ENCODE results near the gene PROSER3. TPM values are rescaled to one million over a fixed set of nuclear protein-coding genes. Genes with fewer than 3 reads are reported as not detected.

The PROSER3 gene
- total RNA-seq, 1 donor from 2014 or later = 6.1 TPM

DNA sequence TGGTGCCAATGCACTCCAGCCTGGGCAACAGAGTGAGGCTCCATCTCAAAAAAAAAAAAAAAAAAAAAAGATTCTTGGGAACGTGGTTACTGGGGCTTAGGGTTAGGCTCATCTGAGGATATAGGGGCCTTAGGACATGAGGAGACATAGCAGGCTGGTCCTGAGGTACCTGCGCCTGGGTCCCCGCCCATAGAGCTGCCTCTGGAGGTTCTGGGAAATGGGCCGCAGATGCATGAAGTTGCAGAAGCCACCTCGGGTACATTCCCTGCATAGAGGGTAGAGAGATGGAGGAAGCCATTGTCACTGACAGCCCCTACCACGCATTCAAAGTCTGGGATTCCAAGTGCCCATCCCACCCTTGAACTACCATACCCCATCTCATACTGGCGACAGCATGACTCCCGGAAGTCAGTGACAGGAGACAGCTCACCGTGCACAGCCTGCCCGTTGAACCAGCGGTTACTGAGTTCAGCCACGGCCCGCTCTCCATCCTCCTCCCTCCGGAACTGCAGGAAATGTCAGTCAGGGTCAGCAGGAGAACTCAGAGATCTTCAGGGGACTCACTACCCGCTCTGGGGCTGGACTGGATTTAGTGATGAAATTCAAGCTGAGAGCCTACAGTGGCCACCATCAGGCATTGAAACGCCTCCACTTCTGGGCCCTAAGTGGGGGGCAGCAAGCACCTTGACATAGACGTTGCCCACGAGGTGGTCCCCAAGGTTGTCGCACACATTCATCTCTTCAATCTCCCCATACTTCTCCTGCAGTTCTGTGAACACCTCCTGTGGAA lies 14.1 kb upstream of the PROSER3 start:
- Histone ChIP-seq H3K36me3 (ENCODE audit: control insufficient read depth, insufficient read depth, low read length) (no peaks in the 10 kb centered on the region), H3K27me3 (ENCODE audit: control insufficient read depth, insufficient read depth, low read length) (no peaks in the 10 kb centered on the region), H3K4me3 (ENCODE audit: low read depth, low read length) (no peak overlapping the region)
- DNase-seq (ENCODE audit: low read depth) = no peak
- TF ChIP-seq, protein P1, sequence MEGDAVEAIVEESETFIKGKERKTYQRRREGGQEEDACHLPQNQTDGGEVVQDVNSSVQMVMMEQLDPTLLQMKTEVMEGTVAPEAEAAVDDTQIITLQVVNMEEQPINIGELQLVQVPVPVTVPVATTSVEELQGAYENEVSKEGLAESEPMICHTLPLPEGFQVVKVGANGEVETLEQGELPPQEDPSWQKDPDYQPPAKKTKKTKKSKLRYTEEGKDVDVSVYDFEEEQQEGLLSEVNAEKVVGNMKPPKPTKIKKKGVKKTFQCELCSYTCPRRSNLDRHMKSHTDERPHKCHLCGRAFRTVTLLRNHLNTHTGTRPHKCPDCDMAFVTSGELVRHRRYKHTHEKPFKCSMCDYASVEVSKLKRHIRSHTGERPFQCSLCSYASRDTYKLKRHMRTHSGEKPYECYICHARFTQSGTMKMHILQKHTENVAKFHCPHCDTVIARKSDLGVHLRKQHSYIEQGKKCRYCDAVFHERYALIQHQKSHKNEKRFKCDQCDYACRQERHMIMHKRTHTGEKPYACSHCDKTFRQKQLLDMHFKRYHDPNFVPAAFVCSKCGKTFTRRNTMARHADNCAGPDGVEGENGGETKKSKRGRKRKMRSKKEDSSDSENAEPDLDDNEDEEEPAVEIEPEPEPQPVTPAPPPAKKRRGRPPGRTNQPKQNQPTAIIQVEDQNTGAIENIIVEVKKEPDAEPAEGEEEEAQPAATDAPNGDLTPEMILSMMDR (IDR thresholded peaks at IDR 0.05; ENCODE audit: insufficient read depth, low read length, poor library complexity, severe bottlenecking) = no peak

- peak overlapping the region; percentile 67 for H3K4me3 ChIP-seq (ENCODE audit: low read depth, low read length)
- H3K27me3 ChIP-seq (ENCODE audit: control insufficient read depth, insufficient read depth, low read length) = no peaks in the 10 kb centered on the region
- TF ChIP-seq, protein P1 (IDR thresholded peaks at IDR 0.05; ENCODE audit: insufficient read depth, low read length, poor library complexity, severe bottlenecking) = peak; percentile 47
- DNase-seq (ENCODE audit: low read depth) = peak; percentile 85
- H3K36me3 ChIP-seq (ENCODE audit: control insufficient read depth, insufficient read depth, low read length) = no peaks in the 10 kb centered on the region
Measured at GRCh38 chr19:35744430-35745327, 13.3 kb upstream of the PROSER3 start.

DNA sequence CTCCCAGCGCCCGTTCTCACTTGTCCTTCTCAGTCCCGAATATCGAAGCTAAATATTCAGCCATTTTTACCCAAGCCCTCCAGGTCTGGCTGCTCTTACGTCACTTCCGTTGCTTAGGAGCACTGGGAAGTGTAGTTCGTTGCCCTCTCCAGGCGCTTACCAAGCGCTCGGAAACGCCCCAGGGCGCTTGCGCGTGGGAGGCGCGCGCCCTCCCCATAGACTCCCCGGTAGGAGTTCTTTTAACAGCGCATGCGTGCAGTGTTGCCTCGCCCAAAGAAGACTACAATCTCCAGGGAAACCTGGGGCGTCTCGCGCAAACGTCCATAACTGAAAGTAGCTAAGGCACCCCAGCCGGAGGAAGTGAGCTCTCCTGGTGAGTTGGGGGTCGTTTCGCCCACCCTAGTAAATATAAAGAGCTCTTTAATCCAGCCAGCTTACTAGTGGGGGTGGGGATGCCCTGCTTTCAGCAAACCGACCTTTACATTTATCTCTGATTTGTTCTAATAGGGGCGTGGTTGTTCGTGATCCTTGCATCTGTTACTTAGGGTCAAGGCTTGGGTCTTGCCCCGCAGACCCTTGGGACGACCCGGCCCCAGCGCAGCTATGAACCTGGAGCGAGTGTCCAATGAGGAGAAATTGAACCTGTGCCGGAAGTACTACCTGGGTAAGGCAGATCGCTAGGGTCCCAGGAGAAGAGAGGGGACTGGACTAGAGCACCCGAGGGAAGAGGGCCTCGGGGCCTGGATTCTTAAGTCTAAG lies 12.5 kb upstream of the PROSER3 start, which contains the start of the genes PSENEN and U2AF1L4:
TSS of gene PSENEN (plus strand) at position 324 of the 759 bp plus-strand sequence. CDS start at position 604, 280 bp downstream.
TSS of gene U2AF1L4 (minus strand) at position 91 of the 759 bp plus-strand sequence. CDS start at position 64, 27 bp downstream.
- no peaks in the 10 kb centered on the region for H3K36me3 ChIP-seq (ENCODE audit: control insufficient read depth, insufficient read depth, low read length)
- TF ChIP-seq, protein P1 (IDR thresholded peaks at IDR 0.05; ENCODE audit: insufficient read depth, low read length, poor library complexity, severe bottlenecking) = no peak
- peak; percentile 98 for DNase-seq (ENCODE audit: low read depth)
- no peaks in the 10 kb centered on the region for H3K27me3 ChIP-seq (ENCODE audit: control insufficient read depth, insufficient read depth, low read length)
- peak within 1 kb of the TSS; percentile 67 for H3K4me3 ChIP-seq (ENCODE audit: low read depth, low read length)

- TF ChIP-seq, protein P1 (IDR thresholded peaks at IDR 0.05; ENCODE audit: insufficient read depth, low read length, poor library complexity, severe bottlenecking) = no peak
- Histone ChIP-seq H3K4me3 (ENCODE audit: low read depth, low read length) (peak overlapping the region; percentile 67), H3K27me3 (ENCODE audit: control insufficient read depth, insufficient read depth, low read length) (no peaks in the 10 kb centered on the region), H3K36me3 (ENCODE audit: control insufficient read depth, insufficient read depth, low read length) (no peaks in the 10 kb centered on the region)
- DNase-seq (ENCODE audit: low read depth) = no peak
Measured at GRCh38 chr19:35746087-35746462, 11.9 kb upstream of the PROSER3 start.

- no peak overlapping the region for H3K4me3 ChIP-seq (ENCODE audit: low read depth, low read length)
- no peaks in the 10 kb centered on the region for H3K36me3 ChIP-seq (ENCODE audit: control insufficient read depth, insufficient read depth, low read length)
- no peak for DNase-seq (ENCODE audit: low read depth)
- H3K27me3 ChIP-seq (ENCODE audit: control insufficient read depth, insufficient read depth, low read length) = no peaks in the 10 kb centered on the region
- TF ChIP-seq, protein P1 (IDR thresholded peaks at IDR 0.05; ENCODE audit: insufficient read depth, low read length, poor library complexity, severe bottlenecking) = no peak
Measured at GRCh38 chr19:35746531-35746930, 11.4 kb upstream of the PROSER3 start.
